Naive thymus-derived CD4-positive, alpha-beta T cell (primary cell): Measurements from ENCODE around the gene STEAP3. TPM values are rescaled to one million over a fixed set of nuclear protein-coding genes. Genes with fewer than 3 reads are reported as not detected.
"Not testable (repeated sequence)": the region's sequence is repeated elsewhere in the genome, so short reads cannot be mapped to it uniquely, and the experiment has no call there.

Source experiments
- ATAC-seq: fragments of 150-1000 bp; cut with Tn5 transposase; 2 replicates; pipeline ENCODE4 v1.10.0; 2021; ENCODE audit warnings: mild to moderate bottlenecking, moderate library complexity
- CTCF ChIA-PET: fragments of 350-600 bp; sonication (Branson Sonifier 250); formaldehyde crosslinking; loops from one replicate; lab custom pipeline; 2021; ENCODE audit warnings: antibody characterized with exemption; lab: Charles Lee
- POLR2A ChIA-PET: fragments of 350-600 bp; sonication (Branson Sonifier 250); formaldehyde crosslinking; loops from one replicate; lab custom pipeline; 2021; ENCODE audit warnings: antibody characterized with exemption, inconsistent platforms; lab: Charles Lee
- DNase-seq, 9 donors: peaks; one replicate each; pipeline versions ENCODE4 v3.0.0 to v3.0.0-alpha.2; 2020 to 2022; ENCODE audit warnings: mixed read lengths in 1 of 9
- H3K27ac ChIP-seq: one replicate; pipeline ENCODE4 v1.7.0; 2013; ENCODE audit warnings: mild to moderate bottlenecking, low read depth, low read length, moderate library complexity
- H3K27me3 ChIP-seq, 2 donors: one replicate each; pipeline ENCODE4 v1.7.0; 2013; ENCODE audit warnings: low read length in 2 of 2, mild to moderate bottlenecking in 2 of 2, moderate library complexity in 2 of 2; ENCODE audit not compliant: control insufficient read depth in 2 of 2, insufficient read depth in 2 of 2
- H3K36me3 ChIP-seq, 3 experiments: 1 replicate in 2 of 3; 2 replicates in 1 of 3; pipeline ENCODE4 v1.7.0; 2013; ENCODE audit warnings: low read length in 3 of 3, mild to moderate bottlenecking in 3 of 3, moderate library complexity in 1 of 3; ENCODE audit not compliant: insufficient read depth in 3 of 3, control insufficient read depth in 2 of 3
- H3K4me1 ChIP-seq, 2 donors: one replicate each; pipeline ENCODE4 v1.7.0; 2013; ENCODE audit warnings: low read length in 2 of 2, mild to moderate bottlenecking in 2 of 2, moderate library complexity in 1 of 2; ENCODE audit not compliant: control insufficient read depth in 2 of 2, insufficient read depth in 2 of 2
- H3K4me3 ChIP-seq: 2 replicates; pipeline ENCODE4 v1.7.0; 2013; ENCODE audit warnings: mild to moderate bottlenecking, low read length
- H3K9me3 ChIP-seq, 3 experiments: 1 replicate in 2 of 3; 2 replicates in 1 of 3; pipeline ENCODE4 v1.7.0; 2013; ENCODE audit warnings: low read length in 3 of 3; ENCODE audit not compliant: control insufficient read depth in 2 of 3
- H3K27ac Mint-ChIP-seq, 9 donors: one replicate each; pipeline ENCODE4 v1.8.0; 2020 to 2022; ENCODE audit warnings: mixed read lengths in 9 of 9, mild to moderate bottlenecking in 8 of 9, moderate library complexity in 5 of 9, inconsistent platforms in 2 of 9
- H3K27me3 Mint-ChIP-seq, 5 donors: one replicate each; pipeline ENCODE4 v1.8.0; 2021 to 2022; ENCODE audit warnings: mixed read lengths in 5 of 5, mild to moderate bottlenecking in 1 of 5
- H3K36me3 Mint-ChIP-seq, 5 donors: one replicate each; pipeline ENCODE4 v1.8.0; 2020 to 2022; ENCODE audit warnings: mixed read lengths in 5 of 5, mild to moderate bottlenecking in 3 of 5, inconsistent platforms in 1 of 5
- H3K4me1 Mint-ChIP-seq, 7 donors: one replicate each; pipeline ENCODE4 v1.8.0; 2020 to 2022; ENCODE audit warnings: mixed read lengths in 7 of 7, mild to moderate bottlenecking in 3 of 7, inconsistent platforms in 1 of 7
- H3K4me3 Mint-ChIP-seq, 10 donors: one replicate each; pipeline ENCODE4 v1.8.0; 2020 to 2022; ENCODE audit warnings: mild to moderate bottlenecking in 10 of 10, mixed read lengths in 10 of 10, moderate library complexity in 6 of 10, inconsistent platforms in 2 of 10
- H3K9me3 Mint-ChIP-seq, 11 donors: one replicate each; pipeline ENCODE4 v1.8.0; 2020 to 2022; ENCODE audit warnings: mixed read lengths in 11 of 11, mild to moderate bottlenecking in 4 of 11, inconsistent platforms in 1 of 11, moderate library complexity in 1 of 11
- intact Hi-C, 2 donors: fragments of 100-400 bp; cut with micrococcal nuclease; formaldehyde crosslinking; loops; one replicate each; pipeline ENCODE4 v1.15.1; 2023
- polyA plus RNA-seq, 2 donors: library from polyadenylated mRNA; unstranded; fragments of 300-500 nt; fragmentation: Illumina TruSeq; gene quantifications; one replicate each; pipeline ENCODE4 v1.2.3, GENCODE V29; 2021
- total RNA-seq, 6 experiments: library from RNA in 5 of 6; stranded (reverse) in 5 of 6; gene quantifications; 1 replicate in 5 of 6; 2 replicates in 1 of 6; pipeline ENCODE4 v1.2.3 and lab custom pipeline; 2021 to 2026

The STEAP3 gene
- total and polyA plus RNA-seq, 7 experiments from 2014 or later, result 0.10 to 1.9 (median 0.16) TPM; not detected in 2

GRCh38 chr2:119276864-119277263 is 53.2 kb downstream of the STEAP3 start:
- H3K27me3 ChIP-seq, result no peaks in the 10 kb centered on the region
- no peak overlapping the region for H3K27ac ChIP-seq
- ChIA-PET CTCF (no interaction called here), POLR2A (no interaction called here)
- intact Hi-C loops, result no loop called here
- H3K4me1 Mint-ChIP-seq, result no peaks in the 10 kb centered on the region
- H3K9me3 ChIP-seq, result no peaks in the 10 kb centered on the region
- H3K4me3 Mint-ChIP-seq, result no peak overlapping the region
- no peak overlapping the region for H3K4me3 ChIP-seq
- peaks cover 0 to 7% (median 0%) of the 10 kb centered on the region in 5 donors for H3K36me3 Mint-ChIP-seq
- peaks cover 0 to 10% (median 0%) of the 10 kb centered on the region in 11 donors for H3K9me3 Mint-ChIP-seq
- no peaks in the 10 kb centered on the region for H3K27me3 Mint-ChIP-seq
- no peaks in the 10 kb centered on the region for H3K4me1 ChIP-seq
- ATAC-seq (no peak), DNase-seq (no peak)
- H3K36me3 ChIP-seq, result no peaks in the 10 kb centered on the region
- no peak overlapping the region for H3K27ac Mint-ChIP-seq

DNA sequence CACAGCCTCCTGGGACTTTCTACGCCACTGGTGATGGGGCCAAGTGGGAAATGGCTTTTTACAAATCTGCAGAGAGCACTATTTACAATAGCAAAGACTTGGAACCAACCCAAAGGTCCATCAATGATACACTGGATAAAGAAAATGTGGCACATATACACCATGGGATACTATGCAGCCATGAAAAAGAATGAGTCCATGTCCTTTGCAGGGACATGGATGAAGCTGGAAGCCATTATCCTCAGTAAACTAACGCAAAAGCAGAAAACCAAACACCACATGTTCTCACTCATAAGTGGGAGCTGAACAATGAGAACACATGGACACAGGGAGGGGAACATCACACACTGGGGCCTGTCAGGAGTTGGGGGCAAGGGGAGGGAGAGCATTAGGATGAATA is 54.8 kb downstream of the STEAP3 start:
- intact Hi-C loops, H3K36me3 ChIP-seq, H3K27me3 Mint-ChIP-seq, H3K4me3 Mint-ChIP-seq, POLR2A ChIA-PET, ATAC-seq, H3K9me3 Mint-ChIP-seq, CTCF ChIA-PET, DNase-seq, H3K4me1 ChIP-seq, H3K4me1 Mint-ChIP-seq, H3K27ac ChIP-seq, H3K27me3 ChIP-seq, H3K27ac Mint-ChIP-seq, H3K4me3 ChIP-seq, H3K9me3 ChIP-seq: not testable (repeated sequence)
- H3K36me3 Mint-ChIP-seq, result peaks cover 0 to 11% (median 0%) of the 10 kb centered on the region in 5 donors

GRCh38 chr2:119278946-119279345 is 55.3 kb downstream of the STEAP3 start:
- no peaks in the 10 kb centered on the region for H3K9me3 ChIP-seq
- Mint-ChIP-seq H3K27ac (no peak overlapping the region), H3K4me1 (peaks cover 0 to under 1% (median 0%) of the 10 kb centered on the region in 7 donors), H3K36me3 (peaks cover 0 to 11% (median 0%) of the 10 kb centered on the region in 5 donors), H3K27me3 (no peaks in the 10 kb centered on the region), H3K9me3 (peaks cover 0 to 3% (median 0%) of the 10 kb centered on the region in 11 donors), H3K4me3 (no peak overlapping the region)
- CTCF ChIA-PET, result interaction anchor here (0.6 kb wide), 1 partner anchor 11 kb away, joined by 3 read pairs; no protein-coding TSS in a partner anchor
- intact Hi-C loops, result no loop called here
- H3K27ac ChIP-seq, result no peak overlapping the region
- no peaks in the 10 kb centered on the region for H3K27me3 ChIP-seq
- no peaks in the 10 kb centered on the region for H3K36me3 ChIP-seq
- H3K4me3 ChIP-seq, result no peak overlapping the region
- no peaks in the 10 kb centered on the region for H3K4me1 ChIP-seq
- no peak for ATAC-seq
- POLR2A ChIA-PET, result no interaction called here
- no peak for DNase-seq

- no peak overlapping the region for H3K27ac Mint-ChIP-seq
- intact Hi-C loops, result no loop called here
- H3K27me3 Mint-ChIP-seq, result no peaks in the 10 kb centered on the region
- H3K27me3 ChIP-seq, result no peaks in the 10 kb centered on the region
- H3K27ac ChIP-seq, result no peak overlapping the region
- peaks cover 0 to 2% (median 0%) of the 10 kb centered on the region in 7 donors for H3K4me1 Mint-ChIP-seq
- H3K36me3 ChIP-seq, result no peaks in the 10 kb centered on the region
- H3K9me3 Mint-ChIP-seq, result no peaks in the 10 kb centered on the region
- H3K4me3 ChIP-seq, result no peak overlapping the region
- no peaks in the 10 kb centered on the region for H3K4me1 ChIP-seq
- CTCF ChIA-PET, result interaction anchor here (0.6 kb wide), 1 partner anchor 10 kb away, joined by 3 read pairs; no protein-coding TSS in a partner anchor
- H3K9me3 ChIP-seq, result no peaks in the 10 kb centered on the region
- DNase-seq (no peak), ATAC-seq (no peak)
- POLR2A ChIA-PET, result no interaction called here
- H3K36me3 Mint-ChIP-seq, result peaks cover 0 to 11% (median 0%) of the 10 kb centered on the region in 5 donors
- no peak overlapping the region for H3K4me3 Mint-ChIP-seq
These were observed 56.0 kb downstream of the STEAP3 start for GRCh38 chr2:119279666-119280065.

DNA sequence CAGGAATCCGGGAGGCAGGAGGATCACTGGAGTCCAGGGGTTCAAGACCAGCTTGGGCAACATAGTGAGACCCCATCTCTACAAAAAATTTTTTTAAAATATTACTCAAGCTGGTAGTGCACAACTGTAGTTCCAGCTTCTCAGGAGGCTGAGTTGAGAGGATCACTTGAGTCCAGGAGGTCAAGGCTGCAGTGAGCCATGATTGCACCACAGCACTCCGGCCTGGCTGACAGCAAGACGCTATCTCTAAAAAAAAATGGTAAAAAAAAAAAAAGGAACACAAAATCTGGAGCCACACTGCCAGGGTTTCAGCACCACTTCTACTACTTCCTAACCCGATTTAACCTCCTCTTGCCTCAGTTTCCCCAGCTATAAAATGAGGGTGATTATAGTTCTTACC is 57.0 kb downstream of the STEAP3 start:
- H3K9me3 ChIP-seq, result no peaks in the 10 kb centered on the region
- ChIA-PET POLR2A (no interaction called here), CTCF (no interaction called here)
- H3K4me3 Mint-ChIP-seq, result no peak overlapping the region
- peaks cover 0 to 11% (median 2%) of the 10 kb centered on the region in 5 donors for H3K36me3 Mint-ChIP-seq
- H3K9me3 Mint-ChIP-seq, result no peaks in the 10 kb centered on the region
- intact Hi-C loops, result no loop called here
- H3K4me3 ChIP-seq, result no peak overlapping the region
- no peak overlapping the region for H3K27ac Mint-ChIP-seq
- no peaks in the 10 kb centered on the region for H3K4me1 ChIP-seq
- H3K27me3 ChIP-seq, result no peaks in the 10 kb centered on the region
- ATAC-seq (no peak), DNase-seq (no peak)
- peaks cover 0 to 2% (median 0%) of the 10 kb centered on the region in 7 donors for H3K4me1 Mint-ChIP-seq
- H3K27ac ChIP-seq, result no peak overlapping the region
- H3K27me3 Mint-ChIP-seq, result no peaks in the 10 kb centered on the region
- no peaks in the 10 kb centered on the region for H3K36me3 ChIP-seq

DNA sequence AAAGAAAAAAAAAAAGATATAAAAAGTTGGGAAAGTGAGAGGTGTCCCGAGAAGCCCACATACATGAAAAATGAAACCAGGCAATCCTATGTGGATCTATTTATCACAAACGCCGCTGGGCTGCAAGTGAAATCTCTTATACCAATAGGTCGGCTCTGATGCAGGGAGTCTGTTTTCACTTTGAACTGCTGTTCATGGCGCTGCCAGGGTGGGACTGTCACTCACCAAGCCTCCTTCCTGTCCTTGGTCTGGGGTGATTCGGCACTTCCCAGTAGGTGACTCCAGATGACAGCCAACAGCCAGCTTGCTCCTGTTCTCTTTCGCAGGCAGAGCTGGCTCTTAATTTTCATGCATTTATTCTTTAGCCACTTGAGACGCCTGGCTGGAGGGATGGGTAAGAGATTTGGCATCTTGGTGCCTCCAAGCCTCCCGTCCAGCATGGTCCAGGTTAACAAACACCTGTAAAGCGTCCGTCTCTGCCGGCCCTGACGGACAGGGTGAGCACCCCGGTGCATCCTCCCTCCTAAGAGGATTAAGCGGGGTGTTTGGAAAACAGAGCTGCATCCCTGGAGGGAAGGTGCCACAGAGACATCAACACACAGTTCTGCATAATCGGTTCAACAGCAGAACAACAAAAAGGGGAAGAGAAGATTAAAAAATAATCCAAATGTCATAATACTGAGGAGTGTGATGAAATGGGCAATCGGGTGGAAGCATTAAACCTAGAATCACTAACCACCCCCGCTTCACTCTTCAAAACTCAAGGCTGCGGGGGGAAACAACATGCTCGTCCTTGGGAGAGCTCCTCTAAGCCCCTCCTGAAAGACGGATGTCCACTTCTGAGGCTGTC is 58.7 kb downstream of the STEAP3 start:
- Histone ChIP-seq H3K9me3 (no peaks in the 10 kb centered on the region), H3K4me3 (no peak overlapping the region), H3K27ac (no peak overlapping the region), H3K4me1 (no peaks in the 10 kb centered on the region), H3K27me3 (no peaks in the 10 kb centered on the region), H3K36me3 (no peaks in the 10 kb centered on the region)
- CTCF ChIA-PET, result interaction anchor here (0.5 kb wide), 1 partner anchor 21 kb away, joined by 3 read pairs; no protein-coding TSS in a partner anchor
- Mint-ChIP-seq H3K4me1 (peaks cover 0 to 2% (median 0%) of the 10 kb centered on the region in 7 donors), H3K27me3 (no peaks in the 10 kb centered on the region), H3K27ac (peak overlapping the region in 1 of 9 donors; percentile 29), H3K4me3 (no peak overlapping the region), H3K36me3 (peaks cover 0 to 14% (median 4%) of the 10 kb centered on the region in 5 donors), H3K9me3 (no peaks in the 10 kb centered on the region)
- peak; percentile 39 for ATAC-seq
- intact Hi-C loops, result no loop called here
- DNase-seq, result no peak
- POLR2A ChIA-PET, result no interaction called here
